HCT116 (cell line): ENCODE results near the gene LTB.

Source experiments
- CTCF ChIP-seq, 3 experiments: fragments of 200-600 bp in 1 of 3; sonication (generic) in 1 of 3; IDR thresholded peaks in 2 of 3; conservative IDR thresholded peaks in 1 of 3; 2 replicates each; pipeline ENCODE4 v1.5.1; 2012 to 2017; ENCODE audit warnings: low read depth in 2 of 3, low read length in 2 of 3, antibody characterized with exemption in 1 of 3, borderline replicate concordance in 1 of 3, control low read depth in 1 of 3, mild to moderate bottlenecking in 1 of 3, mixed read lengths in 1 of 3, mixed run types in 1 of 3, moderate library complexity in 1 of 3; ENCODE audit not compliant: insufficient read depth in 1 of 3
- EZH2 ChIP-seq: fragments of 200-600 bp; sonication (generic); IDR thresholded peaks from 2 replicates; pipeline ENCODE4 v1.6.1; 2017; ENCODE audit warnings: antibody characterized with exemption, mixed run types
- POLR2A ChIP-seq: IDR thresholded peaks from 2 replicates; pipeline ENCODE4 v1.7.0; 2011; ENCODE audit warnings: borderline replicate concordance; ENCODE audit not compliant: insufficient read depth, insufficient read length; ENCODE audit errors: extremely low read depth
- POLR2AphosphoS5 ChIP-seq: IDR thresholded peaks from 2 replicates; pipeline ENCODE4 v1.6.1; 2011; ENCODE audit warnings: mild to moderate bottlenecking, low read depth, low read length, moderate library complexity
- SIN3A ChIP-seq: IDR thresholded peaks from 2 replicates; pipeline ENCODE4 v1.6.1; 2012; ENCODE audit warnings: low read depth
- TCF7L2 ChIP-seq: IDR thresholded peaks from 2 replicates; pipeline ENCODE4 v1.7.0; 2011; ENCODE audit warnings: borderline replicate concordance, inconsistent platforms; ENCODE audit not compliant: insufficient read depth, insufficient read length; ENCODE audit errors: extremely low read depth

- no peak for TF ChIP-seq EZH2
- 0 out of 6 replicates have a peak, but pooled peaks of 1 of the 3 experiments have one; percentile 8 for TF ChIP-seq CTCF (IDR thresholded peaks at IDR 0.05 in 2 of 3, conservative IDR thresholded peaks at IDR 0.05 in 1 of 3; ENCODE audit: borderline replicate concordance in 1 of 3, insufficient read depth in 1 of 3, low read depth in 2 of 3, low read length in 2 of 3)
- no peak for TF ChIP-seq POLR2AphosphoS5
- TF ChIP-seq SIN3A: no peak
- no peak for TF ChIP-seq POLR2A
- TF ChIP-seq TCF7L2: no peak
These were observed 7.8 kb downstream of the LTB start for GRCh38 chr6:31574106-31575061.
